Stimulated activated naive B cell treated with anti-CD40 and anti-IgM and Interleukin-4, amounts not matched to agents 10 μg/mL and 1 μg/mL and 100 μg/mL, for 72 hours (primary cell): ENCODE data around the gene DDX50.

ENCODE experiments used
- ATAC-seq, 2 donors: fragments of 150-1000 bp; cut with Tn5 transposase; replicated peaks; 2 replicates each; pipeline ENCODE4 v1.10.0; 2021; ENCODE audit warnings: moderate library complexity in 1 of 2
- DNase-seq: peaks from one replicate; pipeline ENCODE4 v3.0.0; 2021
- H3K27ac Mint-ChIP-seq: one replicate; pipeline ENCODE4 v1.8.0; 2022; ENCODE audit warnings: mild to moderate bottlenecking, mixed read lengths
- H3K27me3 Mint-ChIP-seq, 2 donors: one replicate each; pipeline ENCODE4 v1.8.0; 2022; ENCODE audit warnings: mixed read lengths in 2 of 2
- H3K36me3 Mint-ChIP-seq, 2 donors: one replicate each; pipeline ENCODE4 v1.8.0; 2022; ENCODE audit warnings: mixed read lengths in 2 of 2, mild to moderate bottlenecking in 1 of 2
- H3K4me1 Mint-ChIP-seq, 2 donors: one replicate each; pipeline ENCODE4 v1.8.0; 2022; ENCODE audit warnings: mixed read lengths in 2 of 2, mild to moderate bottlenecking in 1 of 2
- H3K4me3 Mint-ChIP-seq, 2 donors: one replicate each; pipeline ENCODE4 v1.8.0; 2022; ENCODE audit warnings: mild to moderate bottlenecking in 2 of 2, mixed read lengths in 2 of 2, moderate library complexity in 1 of 2
- H3K9me3 Mint-ChIP-seq, 2 donors: one replicate each; pipeline ENCODE4 v1.8.0; 2022; ENCODE audit warnings: mixed read lengths in 2 of 2, mild to moderate bottlenecking in 1 of 2

The DDX50 gene

DNA sequence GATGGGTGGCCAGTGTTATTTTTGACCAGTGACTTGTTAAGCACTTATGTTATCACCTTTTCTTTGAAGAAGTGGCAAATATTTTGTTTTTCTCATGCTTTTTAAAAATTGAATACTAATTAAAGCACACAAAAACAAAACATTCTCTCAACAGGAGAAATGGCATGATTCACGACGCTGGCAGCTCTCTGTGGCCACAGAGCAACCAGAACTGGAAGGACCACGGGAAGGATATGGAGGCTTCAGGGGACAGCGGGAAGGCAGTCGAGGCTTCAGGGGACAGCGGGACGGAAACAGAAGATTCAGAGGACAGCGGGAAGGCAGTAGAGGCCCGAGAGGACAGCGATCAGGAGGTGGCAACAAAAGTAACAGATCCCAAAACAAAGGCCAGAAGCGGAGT, 81.3 kb downstream of the DDX50 start:
- no peak overlapping the region for H3K27ac Mint-ChIP-seq
- DNase-seq (no peak), ATAC-seq (no peak)
- no peaks in the 10 kb centered on the region for H3K27me3 Mint-ChIP-seq
- no peaks in the 10 kb centered on the region for H3K9me3 Mint-ChIP-seq
- peaks cover 37 to 50% of the 10 kb centered on the region in 2 donors for H3K36me3 Mint-ChIP-seq
- peaks cover 4 to 8% of the 10 kb centered on the region in 2 donors for H3K4me1 Mint-ChIP-seq
- no peak overlapping the region for H3K4me3 Mint-ChIP-seq

- H3K4me1 Mint-ChIP-seq: peaks cover 16 to 42% of the 10 kb centered on the region in 2 donors
These were observed 86.5 kb downstream of the DDX50 start for GRCh38 chr10:68987611-68988010.

GRCh38 chr10:68988530-68989316, 87.6 kb downstream of the DDX50 start, which contains the start of gene KIFBP:
Gene KIFBP, plus strand, starts transcription at chr10:68988803. Its CDS starts 30 bp downstream, at chr10:68988833.
- Mint-ChIP-seq H3K27ac (peak within 1 kb of the TSS; percentile 94), H3K4me1 (peaks cover 17 to 50% of the 10 kb centered on the region in 2 donors), H3K27me3 (no peaks in the 10 kb centered on the region), H3K9me3 (no peaks in the 10 kb centered on the region), H3K4me3 (peak within 1 kb of the TSS; percentile 96 to 99), H3K36me3 (peaks cover 20 to 21% of the 10 kb centered on the region in 2 donors)
- DNase-seq (peak; percentile 81), ATAC-seq (peak; percentile 88 to 91)

More at GRCh38 chr10:68987611-68988010, 86.5 kb downstream of the DDX50 start:
- ATAC-seq (no peak), DNase-seq (no peak)
- Mint-ChIP-seq H3K36me3 (peaks cover 24 to 29% of the 10 kb centered on the region in 2 donors), H3K4me3 (no peak overlapping the region), H3K27ac (no peak overlapping the region), H3K9me3 (no peaks in the 10 kb centered on the region), H3K27me3 (no peaks in the 10 kb centered on the region)

DNA sequence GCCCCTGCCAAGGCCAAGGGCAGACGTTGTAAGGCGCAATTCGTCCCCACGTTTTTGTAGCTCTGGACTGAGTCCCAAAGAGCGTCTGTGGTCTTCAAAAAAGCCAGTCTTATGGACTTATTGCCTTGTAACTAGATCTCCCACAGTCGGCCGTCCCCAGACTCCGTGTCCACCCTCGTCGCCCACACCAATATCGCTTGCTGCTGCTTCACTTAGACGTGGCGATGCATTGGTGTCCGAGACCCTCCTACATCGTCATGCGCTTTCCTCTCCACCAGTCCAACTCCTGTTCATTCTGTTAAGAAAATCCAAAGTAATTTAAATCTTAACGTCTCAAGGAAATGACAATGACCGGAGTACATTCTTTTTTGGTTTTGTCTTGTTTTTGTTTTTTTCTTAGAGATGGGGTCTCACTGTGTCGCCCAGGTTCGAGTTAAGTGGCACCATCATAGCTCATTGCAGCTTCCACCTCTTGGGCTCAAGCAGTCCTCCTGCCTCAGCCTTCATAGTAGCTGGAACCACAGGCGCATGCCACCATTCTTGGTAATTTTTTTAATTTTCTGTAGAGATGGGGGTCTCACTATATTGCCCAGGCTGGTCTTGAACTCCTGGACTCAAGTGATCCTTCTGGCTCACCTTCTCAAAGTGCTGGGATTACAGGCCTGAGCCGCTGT, 88.3 kb downstream of the DDX50 start:
- H3K9me3 Mint-ChIP-seq: no peaks in the 10 kb centered on the region
- no peak for DNase-seq
- H3K27ac Mint-ChIP-seq: peak overlapping the region; percentile 69
- peak overlapping the region; percentile 96 to 99 for H3K4me3 Mint-ChIP-seq
- H3K27me3 Mint-ChIP-seq: no peaks in the 10 kb centered on the region
- H3K36me3 Mint-ChIP-seq: peaks cover 15 to 16% of the 10 kb centered on the region in 2 donors
- H3K4me1 Mint-ChIP-seq: peaks cover 17 to 50% of the 10 kb centered on the region in 2 donors
- ATAC-seq: no peak

- H3K4me1 Mint-ChIP-seq: peaks cover 19 to 52% of the 10 kb centered on the region in 2 donors
- no peaks in the 10 kb centered on the region for H3K9me3 Mint-ChIP-seq
- ATAC-seq (no peak), DNase-seq (no peak)
- H3K4me3 Mint-ChIP-seq: no peak overlapping the region
- no peak overlapping the region for H3K27ac Mint-ChIP-seq
- H3K36me3 Mint-ChIP-seq: peaks cover 5 to 6% of the 10 kb centered on the region in 2 donors
- no peaks in the 10 kb centered on the region for H3K27me3 Mint-ChIP-seq
These were observed 91.7 kb downstream of the DDX50 start for GRCh38 chr10:68992636-68993440.
